Measurements from ENCODE around the gene OR6A2. TPM values are rescaled to one million over a fixed set of nuclear protein-coding genes. Genes with fewer than 3 reads are reported as not detected.
"Not testable (repeated sequence)": the region's sequence is repeated elsewhere in the genome, so short reads cannot be mapped to it uniquely, and the experiment has no call there.

OR6A2 gene
- total RNA-seq, 1 donor from 2014 or later: not detected

GRCh38 chr11:6818967-6819366 lies 19.5 kb upstream of the OR6A2 start:
- TF ChIP-seq, protein P1, sequence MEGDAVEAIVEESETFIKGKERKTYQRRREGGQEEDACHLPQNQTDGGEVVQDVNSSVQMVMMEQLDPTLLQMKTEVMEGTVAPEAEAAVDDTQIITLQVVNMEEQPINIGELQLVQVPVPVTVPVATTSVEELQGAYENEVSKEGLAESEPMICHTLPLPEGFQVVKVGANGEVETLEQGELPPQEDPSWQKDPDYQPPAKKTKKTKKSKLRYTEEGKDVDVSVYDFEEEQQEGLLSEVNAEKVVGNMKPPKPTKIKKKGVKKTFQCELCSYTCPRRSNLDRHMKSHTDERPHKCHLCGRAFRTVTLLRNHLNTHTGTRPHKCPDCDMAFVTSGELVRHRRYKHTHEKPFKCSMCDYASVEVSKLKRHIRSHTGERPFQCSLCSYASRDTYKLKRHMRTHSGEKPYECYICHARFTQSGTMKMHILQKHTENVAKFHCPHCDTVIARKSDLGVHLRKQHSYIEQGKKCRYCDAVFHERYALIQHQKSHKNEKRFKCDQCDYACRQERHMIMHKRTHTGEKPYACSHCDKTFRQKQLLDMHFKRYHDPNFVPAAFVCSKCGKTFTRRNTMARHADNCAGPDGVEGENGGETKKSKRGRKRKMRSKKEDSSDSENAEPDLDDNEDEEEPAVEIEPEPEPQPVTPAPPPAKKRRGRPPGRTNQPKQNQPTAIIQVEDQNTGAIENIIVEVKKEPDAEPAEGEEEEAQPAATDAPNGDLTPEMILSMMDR (IDR thresholded peaks at IDR 0.05; ENCODE audit: borderline replicate concordance): no peak
- intact Hi-C loops (cut with micrococcal nuclease): no loop called here

GRCh38 chr11:6817694-6818093 lies 18.2 kb upstream of the OR6A2 start:
- Histone ChIP-seq H3K4me1 (no peaks in the 10 kb centered on the region), H3K4me3 (no peak overlapping the region), H3K27ac (replicated peaks) (no peak overlapping the region), H3K9me3 (replicated peaks) (peaks cover 16% of the 10 kb centered on the region), H3K36me3 (no peaks in the 10 kb centered on the region), H3K27me3 (ENCODE audit: low read depth) (peaks cover 8% of the 10 kb centered on the region)
- intact Hi-C loops (cut with micrococcal nuclease): no loop called here
- TF ChIP-seq, protein P1 (IDR thresholded peaks at IDR 0.05; ENCODE audit: borderline replicate concordance): no peak
- DNase-seq: no peak

More at GRCh38 chr11:6818967-6819366, 19.5 kb upstream of the OR6A2 start:
- no peaks in the 10 kb centered on the region for H3K36me3 ChIP-seq
- H3K27me3 ChIP-seq (ENCODE audit: low read depth): no peaks in the 10 kb centered on the region
- no peak overlapping the region for H3K27ac ChIP-seq (replicated peaks)
- peaks cover 16% of the 10 kb centered on the region for H3K9me3 ChIP-seq (replicated peaks)
- H3K4me1 ChIP-seq: no peaks in the 10 kb centered on the region
- DNase-seq: no peak
- no peak overlapping the region for H3K4me3 ChIP-seq

- H3K36me3 ChIP-seq: no peaks in the 10 kb centered on the region
- H3K4me1 ChIP-seq: no peaks in the 10 kb centered on the region
- peaks cover 21% of the 10 kb centered on the region for H3K27me3 ChIP-seq (ENCODE audit: low read depth)
- no peak overlapping the region for H3K4me3 ChIP-seq
- TF ChIP-seq, protein P1 (IDR thresholded peaks at IDR 0.05; ENCODE audit: borderline replicate concordance): no peak
- no peaks in the 10 kb centered on the region for H3K9me3 ChIP-seq (replicated peaks)
- intact Hi-C loops (cut with micrococcal nuclease): no loop called here
- no peak overlapping the region for H3K27ac ChIP-seq (replicated peaks)
- no peak for DNase-seq
These were observed 14.2 kb upstream of the OR6A2 start for GRCh38 chr11:6813656-6814055.

DNA sequence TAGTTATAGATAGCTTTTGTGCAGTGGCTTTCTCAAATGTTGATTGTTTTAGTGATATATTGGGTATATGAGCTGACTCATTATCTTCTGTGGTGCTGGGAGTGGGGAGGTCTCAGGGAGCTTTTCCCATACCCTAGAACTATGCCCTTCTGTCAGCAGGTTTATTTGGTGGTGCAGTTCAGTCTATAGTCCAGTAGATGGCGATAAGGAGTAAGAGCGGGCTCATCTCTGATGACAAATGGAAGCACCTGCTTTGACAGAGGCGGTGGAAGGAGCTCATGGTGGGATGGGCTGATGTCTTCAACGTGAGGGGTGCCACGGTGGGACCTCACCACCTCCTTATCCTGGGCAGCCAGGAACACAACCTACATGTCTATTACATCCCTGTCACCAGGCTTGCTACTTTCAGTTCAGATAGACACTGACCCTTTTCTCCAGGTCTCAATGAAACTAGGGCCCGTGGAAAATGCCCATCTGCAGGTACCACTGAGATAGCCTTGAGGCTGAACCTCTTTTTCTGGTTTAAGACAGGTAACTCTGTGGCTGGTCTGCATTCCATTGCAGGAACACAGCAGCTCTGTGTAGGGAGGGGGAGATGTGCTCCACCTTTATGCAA lies 13.0 kb upstream of the OR6A2 start:
- intact Hi-C loops (cut with micrococcal nuclease): no loop called here
- DNase-seq: no peak
- TF ChIP-seq, protein P1 (IDR thresholded peaks at IDR 0.05; ENCODE audit: borderline replicate concordance): peak; percentile 91
- H3K4me1 ChIP-seq: no peaks in the 10 kb centered on the region
- no peak overlapping the region for H3K27ac ChIP-seq (replicated peaks)
- H3K9me3 ChIP-seq (replicated peaks): no peaks in the 10 kb centered on the region
- no peak overlapping the region for H3K4me3 ChIP-seq
- peaks cover 21% of the 10 kb centered on the region for H3K27me3 ChIP-seq (ENCODE audit: low read depth)
- no peaks in the 10 kb centered on the region for H3K36me3 ChIP-seq

- H3K4me3 ChIP-seq; H3K27ac ChIP-seq (replicated peaks); H3K27me3 ChIP-seq (ENCODE audit: low read depth); DNase-seq; intact Hi-C loops (cut with micrococcal nuclease); H3K36me3 ChIP-seq; H3K4me1 ChIP-seq: not testable (repeated sequence)
- H3K9me3 ChIP-seq (replicated peaks): peaks cover 12% of the 10 kb centered on the region
These were observed 1.6 kb upstream of the OR6A2 start for GRCh38 chr11:6801075-6801474.

- H3K9me3 ChIP-seq (replicated peaks): no peaks in the 10 kb centered on the region
- no peaks in the 10 kb centered on the region for H3K36me3 ChIP-seq
- no peaks in the 10 kb centered on the region for H3K4me1 ChIP-seq
- no peaks in the 10 kb centered on the region for H3K27me3 ChIP-seq (ENCODE audit: low read depth)
- no peak overlapping the region for H3K27ac ChIP-seq (replicated peaks)
- no peak overlapping the region for H3K4me3 ChIP-seq
- intact Hi-C loops (cut with micrococcal nuclease): no loop called here
- TF ChIP-seq, protein P1 (IDR thresholded peaks at IDR 0.05; ENCODE audit: borderline replicate concordance): no peak
- no peak for DNase-seq
These were observed 4.8 kb downstream of the OR6A2 start for GRCh38 chr11:6794639-6795038.

Measured in left ventricle myocardium inferior (tissue), 1 donor.